ENCODE measurements around the gene ADIPOR1.
A peak's percentile ranks its signal among the peaks of the same experiment; 100 is the strongest.
"Not testable (repeated sequence)": the region's sequence is repeated elsewhere in the genome, so short reads cannot be mapped to it uniquely, and the experiment has no call there.

The ADIPOR1 gene

DNA sequence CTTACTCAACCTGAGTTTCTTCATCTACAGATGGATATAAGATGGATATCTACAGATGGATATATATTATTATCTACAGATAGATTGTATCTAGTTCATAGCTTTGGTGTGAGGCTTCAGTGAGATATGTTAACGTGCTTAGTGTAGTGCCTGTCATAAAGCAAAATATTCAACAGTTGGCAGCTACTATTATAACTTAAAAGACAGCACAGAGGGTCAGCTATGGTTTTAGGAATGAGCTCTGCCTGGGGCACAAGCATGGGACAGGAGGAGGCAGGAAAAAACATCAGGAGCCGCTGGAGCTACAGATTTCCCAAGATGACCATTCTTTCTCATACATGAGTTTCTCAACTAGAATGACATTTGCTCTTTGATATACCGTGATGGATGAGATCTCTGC, 10.2 kb upstream of the ADIPOR1 start:
- DNase-seq: no peak

DNA sequence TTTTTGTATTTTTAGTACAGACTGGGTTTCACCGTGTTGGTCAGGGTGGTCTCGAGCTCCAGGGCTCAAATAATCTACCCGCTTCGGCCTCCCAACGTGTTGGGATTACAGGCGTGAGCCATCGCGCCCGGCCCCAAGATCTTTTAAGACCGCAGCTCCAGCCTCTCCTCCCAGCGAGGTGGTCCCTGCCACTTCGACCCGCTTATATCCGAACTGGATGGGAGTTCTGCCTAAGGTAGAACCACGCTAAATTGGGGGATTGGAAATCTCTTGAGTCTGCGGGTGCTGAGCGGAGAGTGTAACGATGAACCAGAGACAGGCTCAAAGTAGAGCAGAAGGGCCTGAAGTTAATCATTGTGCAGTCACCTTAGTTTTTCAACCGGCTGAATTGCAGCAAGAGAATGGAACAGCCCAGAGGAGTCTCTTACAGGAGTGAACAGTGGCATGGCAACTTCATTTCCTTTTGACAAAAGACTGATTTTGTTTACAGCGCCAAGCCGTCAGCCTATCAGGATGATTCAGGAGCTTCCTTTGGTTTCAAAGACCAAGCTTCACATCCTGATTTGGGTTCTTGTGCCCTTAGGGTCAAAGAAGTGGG, 9.7 kb upstream of the ADIPOR1 start:
- peak; percentile 49 for DNase-seq

GRCh38 chr1:202966006-202966898, 8.1 kb upstream of the ADIPOR1 start:
- DNase-seq: no peak

- DNase-seq: no peak
Measured at GRCh38 chr1:202965422-202965821, 7.3 kb upstream of the ADIPOR1 start.

DNA sequence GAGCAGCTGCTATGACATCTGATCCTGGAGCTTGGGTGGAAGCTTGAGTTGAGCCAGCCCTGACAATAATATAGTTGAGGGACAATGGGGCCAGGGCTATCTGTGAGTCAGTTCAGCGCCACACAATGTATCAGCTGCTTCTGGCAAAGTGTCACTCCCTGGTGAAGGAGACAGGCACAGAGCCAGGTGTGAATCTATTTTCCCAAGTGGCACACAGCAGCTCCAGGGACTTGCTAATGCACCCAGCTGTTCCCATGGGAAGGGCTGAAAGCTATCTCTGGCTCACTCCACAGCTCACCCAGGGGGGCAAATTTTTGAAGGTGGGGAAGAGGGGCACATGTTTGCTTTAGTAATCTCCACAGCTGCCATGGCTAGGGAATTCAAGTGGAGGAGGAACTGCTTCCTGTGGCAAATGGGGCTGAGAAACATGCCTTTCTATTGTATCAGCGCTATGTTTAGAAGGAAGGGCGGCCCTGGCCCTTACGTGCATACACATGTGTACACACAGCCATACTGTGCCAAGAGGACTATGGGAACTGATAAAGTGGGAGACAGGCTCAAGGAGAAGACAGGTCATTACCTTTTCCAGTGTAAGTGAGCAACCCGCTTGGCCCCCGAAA, 6.8 kb upstream of the ADIPOR1 start:
- no peak for DNase-seq

GRCh38 chr1:202961220-202961880, 3.2 kb upstream of the ADIPOR1 start:
- no peak for DNase-seq

- no peak for DNase-seq
Measured at GRCh38 chr1:202959276-202959620, 1.1 kb upstream of the ADIPOR1 start.

GRCh38 chr1:202958544-202959275, 598 bp upstream of the ADIPOR1 start:
- DNase-seq: peak; percentile 40

DNA sequence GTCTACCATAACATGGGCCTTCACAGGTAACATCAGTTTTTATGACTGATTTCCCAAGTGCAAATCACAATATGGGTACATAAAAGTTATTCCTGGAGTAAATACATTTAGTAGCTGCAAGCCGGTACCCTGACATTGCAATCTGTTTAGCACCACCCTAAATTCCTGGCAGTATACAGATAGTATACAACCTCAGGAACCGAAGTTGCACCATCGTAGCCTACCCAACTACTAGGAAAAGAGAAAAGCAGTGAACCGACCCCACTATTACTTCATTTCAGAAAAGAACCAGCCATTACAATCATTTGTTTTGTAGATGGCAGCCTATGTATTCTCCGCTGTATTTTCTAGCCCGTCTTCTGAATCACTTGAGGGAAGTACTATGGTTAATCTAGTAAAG, 1.1 kb downstream of the ADIPOR1 start:
- no peak for DNase-seq

GRCh38 chr1:202954057-202954745, 3.9 kb downstream of the ADIPOR1 start:
- DNase-seq: no peak

DNA sequence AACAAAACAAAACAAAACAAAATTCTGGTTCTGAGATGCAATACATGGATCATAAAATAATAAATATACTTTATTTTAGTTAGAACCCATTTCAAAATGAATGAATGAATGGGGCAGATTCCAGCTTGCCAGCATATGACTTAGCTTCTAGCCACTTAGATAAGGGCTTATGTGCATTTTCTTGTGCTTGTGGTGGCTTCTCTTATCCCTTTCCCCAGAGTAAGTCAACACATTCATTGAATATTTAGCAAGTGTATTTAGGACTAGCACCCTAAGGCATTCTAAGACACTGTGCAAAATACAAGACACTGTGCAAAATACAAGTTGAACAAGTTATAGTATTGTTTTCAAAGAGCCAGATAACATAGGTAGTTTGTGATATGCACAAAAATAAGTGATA, 4.7 kb downstream of the ADIPOR1 start:
- DNase-seq: no peak

- peak; percentile 23 for DNase-seq
Measured at GRCh38 chr1:202952818-202953217, 5.3 kb downstream of the ADIPOR1 start.

DNA sequence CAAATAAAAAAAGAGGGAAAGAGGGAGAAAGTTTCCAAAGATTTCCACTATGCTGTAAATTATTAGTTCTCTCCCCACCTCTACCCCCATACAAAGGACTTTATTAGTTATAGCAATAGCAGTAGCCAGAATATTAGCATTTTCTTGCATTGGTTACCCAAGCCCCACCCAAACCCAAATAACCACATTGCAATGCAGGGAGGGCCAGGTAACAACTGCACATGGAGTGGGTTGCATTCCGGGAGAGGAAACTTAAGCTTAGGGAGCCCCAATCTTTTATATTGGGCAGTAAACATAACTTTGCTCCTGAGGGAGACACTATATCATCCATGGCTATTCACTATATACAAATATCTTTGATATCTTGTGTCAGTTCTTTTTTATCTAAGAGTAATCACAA, 6.0 kb downstream of the ADIPOR1 start:
- no peak for DNase-seq

DNA sequence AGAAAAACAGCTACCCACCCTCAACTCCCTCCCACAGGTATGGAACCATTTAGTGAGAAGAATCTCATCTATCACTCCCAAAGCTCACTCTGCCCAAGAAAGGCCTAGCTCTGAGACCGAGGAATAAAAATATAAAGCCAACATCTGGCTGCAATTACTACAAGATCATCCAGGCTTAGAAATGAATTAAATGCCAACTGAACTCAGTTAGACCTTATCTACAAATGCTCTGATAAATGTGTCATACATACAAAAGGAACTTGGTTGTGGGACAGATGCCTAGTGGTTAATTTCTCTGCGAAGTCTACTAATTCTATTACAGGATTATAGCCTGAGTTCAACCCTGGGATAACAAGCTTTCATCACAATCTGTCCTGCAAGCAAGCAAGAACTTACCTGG, 6.7 kb downstream of the ADIPOR1 start:
- no peak for DNase-seq

DNA sequence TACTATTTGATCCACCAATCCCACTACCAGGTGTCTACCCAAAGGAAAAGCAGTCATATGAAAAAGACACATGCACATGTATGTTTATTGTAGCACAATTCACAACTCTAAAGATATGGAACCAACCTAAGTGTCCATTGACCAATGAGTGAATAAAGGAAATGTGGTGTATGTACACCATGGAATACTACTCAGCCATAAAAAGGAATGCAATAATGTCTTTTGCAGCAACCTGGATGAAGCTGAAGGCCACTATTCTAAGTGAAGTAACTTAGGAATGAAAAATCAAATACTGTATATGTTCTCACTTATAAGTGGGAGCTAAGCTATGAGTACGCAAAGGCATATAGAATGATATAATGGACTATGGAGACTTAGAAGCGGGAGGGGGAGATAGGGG, 12.6 kb downstream of the ADIPOR1 start:
- DNase-seq: no peak

GRCh38 chr1:202944438-202944921, 13.6 kb downstream of the ADIPOR1 start:
- DNase-seq: no peak

- no peak for DNase-seq
Measured at GRCh38 chr1:202942426-202942825, 15.7 kb downstream of the ADIPOR1 start.

DNA sequence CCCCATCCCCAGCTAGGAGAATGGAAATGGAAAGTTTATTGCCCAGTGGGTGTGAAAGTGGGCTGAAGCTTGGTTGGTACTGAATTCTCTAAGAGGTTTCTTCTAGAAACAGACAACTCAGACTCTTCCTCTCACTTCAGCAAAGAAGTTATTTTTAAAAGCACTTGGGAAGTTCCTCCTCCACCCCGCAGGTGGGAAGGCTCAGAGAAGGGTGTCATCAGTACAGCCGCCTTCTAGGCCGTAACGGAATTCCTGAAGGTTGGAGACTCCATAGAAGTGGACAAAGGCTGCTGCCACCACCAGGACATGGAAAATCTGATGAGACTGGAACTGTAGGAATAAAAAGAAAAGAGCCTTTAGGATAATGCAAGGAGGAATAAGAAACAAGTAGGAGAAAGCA, 16.7 kb downstream of the ADIPOR1 start:
- no peak for DNase-seq

- no peak for DNase-seq
Measured at GRCh38 chr1:202940561-202940960, 17.6 kb downstream of the ADIPOR1 start.

DNA sequence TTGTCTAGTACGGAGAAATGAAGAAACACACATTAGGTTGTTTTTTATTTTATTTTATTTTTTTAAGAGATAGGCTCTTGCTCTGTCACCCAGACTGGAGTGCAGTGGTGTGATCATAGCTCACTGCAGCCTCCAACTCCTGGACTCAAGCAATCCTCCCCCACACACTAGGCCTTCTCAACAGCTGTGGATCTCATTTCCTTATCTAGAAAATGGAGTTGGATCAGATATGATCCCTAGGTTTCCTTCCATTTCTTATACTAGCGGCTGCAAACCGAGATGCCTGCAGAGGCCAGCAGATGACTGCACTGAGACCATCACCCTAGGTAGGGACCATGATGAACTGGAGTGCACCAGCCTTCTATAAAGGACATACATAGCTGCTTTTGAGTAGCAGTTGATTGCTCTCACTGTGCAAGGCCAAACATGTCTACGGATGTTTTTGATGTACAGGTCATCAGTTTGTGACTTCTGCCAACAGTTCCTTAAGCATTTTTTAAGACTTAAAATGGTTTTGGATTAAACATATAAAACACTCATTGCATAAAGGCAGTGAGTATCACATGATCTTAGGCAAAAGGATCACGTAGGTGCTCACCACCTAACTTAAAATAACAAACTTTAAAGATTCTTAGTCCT, 19.7 kb downstream of the ADIPOR1 start:
- no peak for DNase-seq

DNA sequence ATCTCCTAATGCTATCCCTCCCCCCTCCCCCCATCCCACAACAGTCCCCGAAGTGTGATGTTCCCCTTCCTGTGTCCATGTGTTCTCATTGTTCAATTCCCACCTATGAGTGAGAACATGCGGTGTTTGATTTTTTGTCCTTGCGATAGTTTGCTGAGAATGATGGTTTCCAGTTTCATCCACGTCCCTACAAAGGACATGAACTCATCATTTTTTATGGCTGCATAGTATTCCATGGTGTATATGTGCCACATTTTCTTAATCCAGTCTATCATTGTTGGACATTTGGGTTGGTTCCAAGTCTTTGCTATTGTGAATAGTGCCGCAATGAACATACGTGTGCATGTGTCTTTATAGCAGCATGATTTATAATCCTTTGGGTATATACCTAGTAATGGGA, 21.7 kb downstream of the ADIPOR1 start:
- DNase-seq: not testable (repeated sequence)

GRCh38 chr1:202935844-202936243, 22.3 kb downstream of the ADIPOR1 start:
- no peak for DNase-seq
